ENCODE measurements around the gene OR13A1. TPM values are rescaled to one million over a fixed set of nuclear protein-coding genes. Genes with fewer than 3 reads are reported as not detected.

OR13A1 gene
- total RNA-seq, 1 experiment from 2014 or later = 0.15 TPM

GRCh38 chr10:45257600-45257999, 57.8 kb downstream of the OR13A1 start (continued):
- TF ChIP-seq E2F1 (CRISPR knock-in tag; IDR thresholded peaks at IDR 0.05) = no peak
- no peak for TF ChIP-seq ZSCAN18 (CRISPR knock-in tag; IDR thresholded peaks at IDR 0.05)
- no peak for TF ChIP-seq ZNF671 (CRISPR knock-in tag; IDR thresholded peaks at IDR 0.05)
- TF ChIP-seq MYBL2 (CRISPR knock-in tag; IDR thresholded peaks at IDR 0.05) = no peak
- TF ChIP-seq ZNF263 (CRISPR knock-in tag; IDR thresholded peaks at IDR 0.05; ENCODE audit: low read depth) = no peak
- TF ChIP-seq ZNF425 (CRISPR knock-in tag; conservative IDR thresholded peaks at IDR 0.05) = no peak
- no peak for TF ChIP-seq FOXP1 (CRISPR knock-in tag; IDR thresholded peaks at IDR 0.05; ENCODE audit: borderline replicate concordance)
- TF ChIP-seq USF1 (CRISPR knock-in tag; IDR thresholded peaks at IDR 0.05) = no peak
- TF ChIP-seq NFATC4 (CRISPR knock-in tag; IDR thresholded peaks at IDR 0.05) = no peak
- TF ChIP-seq NFE2L1 (CRISPR knock-in tag; IDR thresholded peaks at IDR 0.05) = no peak
- TF ChIP-seq ATF3 (CRISPR knock-in tag; conservative IDR thresholded peaks at IDR 0.05) = no peak
- TF ChIP-seq KAT7 (CRISPR knock-in tag; IDR thresholded peaks at IDR 0.05; ENCODE audit: borderline replicate concordance) = no peak
- TF ChIP-seq ZBTB43 (CRISPR knock-in tag; IDR thresholded peaks at IDR 0.05) = no peak
- no peak for TF ChIP-seq E2F5 (CRISPR knock-in tag; IDR thresholded peaks at IDR 0.05)
- no peak for TF ChIP-seq NR3C1 (CRISPR knock-in tag; conservative IDR thresholded peaks at IDR 0.05; ENCODE audit: low read depth)
- no peak for TF ChIP-seq JAZF1 (CRISPR knock-in tag; IDR thresholded peaks at IDR 0.05)
- no peak for TF ChIP-seq CREM (CRISPR knock-in tag; IDR thresholded peaks at IDR 0.05)

GRCh38 chr10:45256246-45256645, 59.2 kb downstream of the OR13A1 start:
- POLR2A ChIA-PET = no interaction called here

More at GRCh38 chr10:45256246-45256645, 59.2 kb downstream of the OR13A1 start:
- Mint-ChIP-seq H3K4me3 (no peak overlapping the region), H3K27me3 (ENCODE audit: low read depth) (no peaks in the 10 kb centered on the region; the same call in 1 of the 2 replicates), H3K36me3 (no peaks in the 10 kb centered on the region), H3K27ac (no peak overlapping the region), H3K4me1 (no peaks in the 10 kb centered on the region), H3K9me3 (peaks cover 7% of the 10 kb centered on the region)
- DNase-seq (ENCODE audit: low spot score) (no peak), ATAC-seq (no peak)
- TF ChIP-seq SMAD3 (CRISPR knock-in tag; IDR thresholded peaks at IDR 0.05; ENCODE audit: borderline replicate concordance) (no peak), FOXP1 (CRISPR knock-in tag; IDR thresholded peaks at IDR 0.05; ENCODE audit: borderline replicate concordance) (no peak), MXD4 (CRISPR knock-in tag; IDR thresholded peaks at IDR 0.05; ENCODE audit: borderline replicate concordance) (no peak), ZNF396 (CRISPR knock-in tag; IDR thresholded peaks at IDR 0.05; ENCODE audit: borderline replicate concordance) (no peak), ATF2 (CRISPR knock-in tag; IDR thresholded peaks at IDR 0.05; ENCODE audit: borderline replicate concordance, low read depth) (no peak), ZNF671 (CRISPR knock-in tag; IDR thresholded peaks at IDR 0.05) (no peak), ZNF219 (CRISPR knock-in tag; IDR thresholded peaks at IDR 0.05; ENCODE audit: borderline replicate concordance) (no peak), TCF7 (CRISPR knock-in tag; IDR thresholded peaks at IDR 0.05; ENCODE audit: low read depth) (no peak)
- CTCF ChIA-PET = no interaction called here
